GM19324 (cell line): ENCODE measurements around the gene KRTAP5-4.
"Not testable (repeated sequence)": the region's sequence is repeated elsewhere in the genome, so short reads cannot be mapped to it uniquely, and the experiment has no call there.

Experiments
- ATAC-seq: cut with Tn5 transposase; IDR thresholded peaks from one replicate; pipeline ENCODE4 v1.9.1; 2021; ENCODE audit warnings: mild to moderate bottlenecking, moderate library complexity; ENCODE audit not compliant: unreplicated experiment, low FRiP score

Gene KRTAP5-4

GRCh38 chr11:1605923-1606322 is 16.0 kb downstream of the KRTAP5-4 start:
- not testable (repeated sequence) for ATAC-seq

GRCh38 chr11:1604711-1605110 is 17.2 kb downstream of the KRTAP5-4 start:
- no peak for ATAC-seq

- ATAC-seq: no peak
These were observed 17.8 kb downstream of the KRTAP5-4 start for GRCh38 chr11:1604181-1604580.

GRCh38 chr11:1603629-1604028 is 18.3 kb downstream of the KRTAP5-4 start:
- ATAC-seq: no peak

GRCh38 chr11:1601663-1602062 is 20.3 kb downstream of the KRTAP5-4 start:
- ATAC-seq: not testable (repeated sequence)

- ATAC-seq: no peak
These were observed 21.3 kb downstream of the KRTAP5-4 start for GRCh38 chr11:1600626-1601025.

GRCh38 chr11:1598816-1599215 is 23.1 kb downstream of the KRTAP5-4 start:
- ATAC-seq: no peak

- ATAC-seq: not testable (repeated sequence)
These were observed 23.5 kb downstream of the KRTAP5-4 start for GRCh38 chr11:1598406-1598805.

- ATAC-seq: no peak
These were observed 24.0 kb downstream of the KRTAP5-4 start, which contains the start of gene KRTAP5-2 for GRCh38 chr11:1597994-1598380. TSS of gene KRTAP5-2 (minus strand) at chr11:1598294. CDS start at chr11:1598250, 44 bp downstream.

GRCh38 chr11:1597331-1597993 is 24.5 kb downstream of the KRTAP5-4 start:
- no peak for ATAC-seq

- ATAC-seq: not testable (repeated sequence)
These were observed 25.3 kb downstream of the KRTAP5-4 start for GRCh38 chr11:1596576-1597121.

- not testable (repeated sequence) for ATAC-seq
These were observed 25.9 kb downstream of the KRTAP5-4 start for GRCh38 chr11:1595994-1596575.

- ATAC-seq: no peak
These were observed 29.3 kb downstream of the KRTAP5-4 start for GRCh38 chr11:1592628-1593027.

GRCh38 chr11:1589996-1590395 is 31.9 kb downstream of the KRTAP5-4 start:
- ATAC-seq: no peak

GRCh38 chr11:1589191-1589963 is 32.6 kb downstream of the KRTAP5-4 start:
- not testable (repeated sequence) for ATAC-seq

- ATAC-seq: no peak
These were observed 35.2 kb downstream of the KRTAP5-4 start for GRCh38 chr11:1586699-1587098.

- not testable (repeated sequence) for ATAC-seq
These were observed 37.1 kb downstream of the KRTAP5-4 start, which contains the start of gene KRTAP5-1 for GRCh38 chr11:1584661-1585370. TSS of gene KRTAP5-1 (minus strand) at chr11:1585283. CDS start at chr11:1585249, 34 bp downstream.

GRCh38 chr11:1582909-1583308 is 39.0 kb downstream of the KRTAP5-4 start:
- not testable (repeated sequence) for ATAC-seq

GRCh38 chr11:1581976-1582375 is 40.0 kb downstream of the KRTAP5-4 start:
- ATAC-seq: no peak

GRCh38 chr11:1576825-1577224 is 45.1 kb downstream of the KRTAP5-4 start:
- ATAC-seq: no peak
